ENCODE results near the gene CCDC3.

- TF ChIP-seq EGR1 (IDR thresholded peaks at IDR 0.05) (no peak), TAF1 (IDR thresholded peaks at IDR 0.05; ENCODE audit: low read depth) (no peak), NFIC (IDR thresholded peaks at IDR 0.05) (no peak)
Observed at GRCh38 chr10:12908773-12909172, 92.7 kb downstream of the CCDC3 start.

Data from Ishikawa (cell line).